Measurements from ENCODE around the gene ATXN2.

- TF ChIP-seq CTCF (IDR thresholded peaks at IDR 0.05 in 2 of 3, conservative IDR thresholded peaks at IDR 0.05 in 1 of 3; ENCODE audit: insufficient read depth in 2 of 3, low read depth in 1 of 3, low read length in 3 of 3) = no peak
- no peak for TF ChIP-seq ZNF253 (CRISPR knock-in tag; conservative IDR thresholded peaks at IDR 0.05)
- no peak for TF ChIP-seq PRMT5 (CRISPR knock-in tag; IDR thresholded peaks at IDR 0.05)
- no peak for TF ChIP-seq SIN3A (IDR thresholded peaks at IDR 0.05; ENCODE audit: borderline replicate concordance in 2 of 2, control insufficient read depth in 1 of 2, low read depth in 2 of 2, low read length in 2 of 2)
- no peak for TF ChIP-seq SRF (CRISPR knock-in tag; IDR thresholded peaks at IDR 0.05)
- TF ChIP-seq ARID2 (IDR thresholded peaks at IDR 0.05) = no peak
- no peak for TF ChIP-seq NR2F6 (CRISPR knock-in tag; IDR thresholded peaks at IDR 0.05)
- no peak for TF ChIP-seq ERF (CRISPR knock-in tag; IDR thresholded peaks at IDR 0.05)
- no peak for TF ChIP-seq REST (IDR thresholded peaks at IDR 0.05; ENCODE audit: borderline replicate concordance)
- no peak for TF ChIP-seq REST (CRISPR knock-in tag; IDR thresholded peaks at IDR 0.05; ENCODE audit: low read depth)
- no peak for TF ChIP-seq SPI1 (IDR thresholded peaks at IDR 0.05; ENCODE audit: borderline replicate concordance, low read depth, low read length)
- no peak for TF ChIP-seq GABPA (tag; conservative IDR thresholded peaks at IDR 0.05; ENCODE audit: low read depth)
- no peak for TF ChIP-seq UBTF (IDR thresholded peaks at IDR 0.05; ENCODE audit: borderline replicate concordance in 1 of 2, low read depth in 2 of 2, low read length in 2 of 2)
- TF ChIP-seq SMC3 (conservative IDR thresholded peaks at IDR 0.05; ENCODE audit: insufficient read depth, low read depth, low read length) = no peak
- no peak for TF ChIP-seq BMI1 (IDR thresholded peaks at IDR 0.05; ENCODE audit: low read length)
Observed at GRCh38 chr12:111467857-111468241, 131.3 kb downstream of the ATXN2 start.

Data from K562 (cell line).